ENCODE results near the gene VGF.
A peak's percentile ranks its signal among the peaks of the same experiment; 100 is the strongest.
"Not testable (repeated sequence)": the region's sequence is repeated elsewhere in the genome, so short reads cannot be mapped to it uniquely, and the experiment has no call there.

Gene VGF

GRCh38 chr7:101134399-101134980, 30.9 kb downstream of the VGF start:
- no peak for DNase-seq

- no peak for DNase-seq
These were observed 31.6 kb downstream of the VGF start for GRCh38 chr7:101133621-101134398.

- DNase-seq: not testable (repeated sequence)
These were observed 32.5 kb downstream of the VGF start for GRCh38 chr7:101132626-101133600.

- no peak for DNase-seq
These were observed 35.7 kb downstream of the VGF start for GRCh38 chr7:101129603-101130117.

GRCh38 chr7:101128040-101128834, 37.1 kb downstream of the VGF start:
- DNase-seq: no peak

- DNase-seq: no peak
These were observed 37.8 kb downstream of the VGF start for GRCh38 chr7:101127460-101128039.

- peak; percentile 94 for DNase-seq
These were observed 38.5 kb downstream of the VGF start, which contains the start of gene SERPINE1 for GRCh38 chr7:101126651-101127459. SERPINE1 (plus strand) TSS chr7:101127104; CDS start chr7:101128394, 1,290 bp downstream.

- DNase-seq: peak; percentile 83
These were observed 39.2 kb downstream of the VGF start for GRCh38 chr7:101125989-101126650.

- peak; percentile 64 for DNase-seq
These were observed 40.9 kb downstream of the VGF start for GRCh38 chr7:101124376-101125056.

- no peak for DNase-seq
These were observed 41.7 kb downstream of the VGF start for GRCh38 chr7:101123703-101124068.

GRCh38 chr7:101122933-101123702, 42.3 kb downstream of the VGF start:
- DNase-seq: no peak

- DNase-seq: peak; percentile 94
These were observed 43.1 kb downstream of the VGF start for GRCh38 chr7:101121991-101122932.

- DNase-seq: not testable (repeated sequence)
These were observed 43.8 kb downstream of the VGF start for GRCh38 chr7:101121631-101121990.

GRCh38 chr7:101120315-101120714, 45.1 kb downstream of the VGF start:
- DNase-seq: no peak

- no peak for DNase-seq
These were observed 45.5 kb downstream of the VGF start for GRCh38 chr7:101119876-101120275.

- no peak for DNase-seq
These were observed 46.5 kb downstream of the VGF start for GRCh38 chr7:101118856-101119255.

GRCh38 chr7:101116898-101117297, 48.5 kb downstream of the VGF start:
- DNase-seq: no peak

- DNase-seq: no peak
These were observed 50.2 kb downstream of the VGF start for GRCh38 chr7:101115215-101115614.

All from left hindlimb (tissue), 1 donor.